GM12878 (cell line): ENCODE data around the gene ARL15. TPM values are rescaled to one million over a fixed set of nuclear protein-coding genes. Genes with fewer than 3 reads are reported as not detected.

Experiments used
- ATAC-seq: fragments of 200-7000 bp; cut with Tn5 transposase; 3 replicates; pipeline ENCODE4 v1.9.1; 2020; ENCODE audit warnings: mild to moderate bottlenecking, moderate library complexity
- BruUV-seq: library from RNA; stranded (reverse); fragments of 400-500 nt; replicated peaks from 2 replicates; lab custom pipeline; 2021; lab: Mats Ljungman, UMichigan
- CTCF ChIA-PET: fragments of 300-600 bp; sonication (Branson Sonifier 250); formaldehyde crosslinking; extraction: SDS; loops from one replicate; lab custom pipeline; 2021; ENCODE audit warnings: inconsistent platforms; lab: Yijun Ruan, JAX
- POLR2A ChIA-PET: fragments of 350-600 bp; formaldehyde crosslinking; extraction: SDS; loops from one replicate; lab custom pipeline; 2021; ENCODE audit warnings: inconsistent platforms; lab: Charles Lee
- RAD21 ChIA-PET: fragments of 300-600 bp; sonication (Branson Sonifier 250); formaldehyde crosslinking; loops from one replicate; lab custom pipeline; 2023; ENCODE audit warnings: antibody characterized with exemption; ENCODE audit not compliant: unreplicated experiment; lab: Charles Lee
- SMC1A ChIA-PET: fragments of 300-600 bp; sonication (Branson Sonifier 250); formaldehyde crosslinking; loops from one replicate; lab custom pipeline; 2023; ENCODE audit not compliant: unreplicated experiment, uncharacterized antibody; lab: Charles Lee
- DNase-seq: peaks from one replicate; pipeline ENCODE4 v3.0.0-alpha.2; 2011; ENCODE audit warnings: low read depth, low spot score
- FAIRE-seq: peaks from 3 replicates; lab custom pipeline; 2011; peaks lifted over from hg19 to GRCh38; lab: Jason Lieb, UNC
- H2AFZ ChIP-seq: 2 replicates; pipeline ENCODE4 v1.6.0; 2011; ENCODE audit warnings: low read depth, low read length, control low read depth; ENCODE audit not compliant: control insufficient read depth
- H3K27ac ChIP-seq: 2 replicates; pipeline ENCODE4 v1.5.1; 2011; ENCODE audit warnings: control low read depth; ENCODE audit not compliant: control insufficient read depth, insufficient read depth
- H3K27me3 ChIP-seq, 2 experiments: replicated peaks in 1 of 2; 2 replicates each; pipeline versions ENCODE4 v1.6.0 to v1.6.1; 2011; ENCODE audit warnings: low read length in 1 of 2; ENCODE audit not compliant: control insufficient read depth in 2 of 2, insufficient read depth in 2 of 2
- H3K36me3 ChIP-seq, 2 experiments: 2 replicates each; pipeline ENCODE4 v1.5.1; 2011; ENCODE audit warnings: low read length in 1 of 2; ENCODE audit not compliant: control insufficient read depth in 2 of 2, insufficient read depth in 2 of 2
- H3K4me1 ChIP-seq: 2 replicates; pipeline ENCODE4 v1.6.1; 2011; ENCODE audit warnings: mild to moderate bottlenecking, low read length, moderate library complexity, mixed read lengths; ENCODE audit not compliant: control insufficient read depth, insufficient read depth
- H3K4me2 ChIP-seq: 2 replicates; pipeline ENCODE4 v1.6.0; 2011; ENCODE audit warnings: control low read depth; ENCODE audit not compliant: control insufficient read depth, insufficient read depth
- H3K4me3 ChIP-seq: fragments of 200-600 bp; sonication (generic); 2 replicates; pipeline ENCODE4 v1.5.1; 2016
- H3K79me2 ChIP-seq: 2 replicates; pipeline ENCODE4 v1.6.0; 2011; ENCODE audit warnings: low read length; ENCODE audit not compliant: control insufficient read depth, insufficient read depth
- H3K9ac ChIP-seq: 2 replicates; pipeline ENCODE4 v1.8.0; 2011; ENCODE audit warnings: low read length, control low read depth, mixed read lengths; ENCODE audit not compliant: control insufficient read depth, insufficient read depth
- H3K9me3 ChIP-seq: replicated peaks from 3 replicates; pipeline ENCODE4 v1.5.1; 2011; ENCODE audit warnings: mild to moderate bottlenecking, low read length; ENCODE audit not compliant: control insufficient read depth, insufficient read depth
- H4K20me1 ChIP-seq: 2 replicates; pipeline ENCODE4 v1.6.0; 2011; ENCODE audit not compliant: control insufficient read depth, insufficient read depth
- CHD1 ChIP-seq: IDR thresholded peaks from 2 replicates; pipeline ENCODE4 v1.6.1; 2012; ENCODE audit warnings: low read depth, low read length, improper control_type of control experiment
- CHD2 ChIP-seq: IDR thresholded peaks from 2 replicates; pipeline ENCODE4 v1.6.1; 2011; ENCODE audit warnings: low read depth, low read length, improper control_type of control experiment, borderline replicate concordance
- FOS ChIP-seq: IDR thresholded peaks from 3 replicates; pipeline ENCODE4 v1.6.1; 2011; ENCODE audit warnings: borderline replicate concordance; ENCODE audit not compliant: insufficient read length; ENCODE audit errors: extremely low read depth
- FOXM1 ChIP-seq: IDR thresholded peaks from 2 replicates; pipeline ENCODE4 v1.6.1; 2012; ENCODE audit warnings: low read depth, mild to moderate bottlenecking, inconsistent platforms, low read length, moderate library complexity
- HDAC6 ChIP-seq: fragments of 200-600 bp; sonication (generic); IDR thresholded peaks from one replicate; pipeline ENCODE4 v1.8.0; 2017; ENCODE audit warnings: antibody characterized with exemption; ENCODE audit not compliant: unreplicated experiment
- KDM1A ChIP-seq: fragments of 200-600 bp; sonication (generic); IDR thresholded peaks from 2 replicates; pipeline ENCODE4 v1.6.1; 2016; ENCODE audit warnings: borderline replicate concordance
- MTA2 ChIP-seq: fragments of 450-650 bp; IDR thresholded peaks from 2 replicates; pipeline ENCODE4 v1.6.1; 2016; ENCODE audit warnings: low read depth, mild to moderate bottlenecking, moderate library complexity
- MYC ChIP-seq: IDR thresholded peaks from 2 replicates; pipeline ENCODE4 v1.6.1; 2011; ENCODE audit warnings: mild to moderate bottlenecking, low read length, moderate library complexity, inconsistent platforms; ENCODE audit not compliant: insufficient read depth, insufficient replicate concordance, insufficient read length, severe bottlenecking
- NR2C2 ChIP-seq: IDR thresholded peaks from 2 replicates; pipeline ENCODE4 v1.6.1; 2011; ENCODE audit warnings: borderline replicate concordance, low read depth; ENCODE audit not compliant: control insufficient read depth, insufficient read length
- POLR2AphosphoS5 ChIP-seq: IDR thresholded peaks from 2 replicates; pipeline ENCODE4 v1.6.1; 2011; ENCODE audit warnings: mild to moderate bottlenecking, low read length, inconsistent platforms
- POU2F2 ChIP-seq: IDR thresholded peaks from 3 replicates; pipeline ENCODE4 v1.6.1; 2011; ENCODE audit warnings: low read depth, mild to moderate bottlenecking, low read length, borderline replicate concordance
- RCOR1 ChIP-seq: conservative IDR thresholded peaks from 2 replicates; pipeline ENCODE4 v1.6.1; 2012; ENCODE audit warnings: low read depth, low read length, improper control_type of control experiment
- RUNX3 ChIP-seq: IDR thresholded peaks from 2 replicates; pipeline ENCODE4 v1.6.1; 2012; ENCODE audit warnings: low read length, inconsistent platforms
- SMAD1 ChIP-seq: fragments of 450-650 bp; IDR thresholded peaks from 2 replicates; pipeline ENCODE4 v1.6.1; 2018; ENCODE audit warnings: mild to moderate bottlenecking, low read depth; ENCODE audit not compliant: partially characterized antibody
- SREBF1 ChIP-seq: IDR thresholded peaks from 2 replicates; pipeline ENCODE4 v1.6.1; 2012; ENCODE audit warnings: mild to moderate bottlenecking, low read length
- SUZ12 ChIP-seq: fragments of 200-600 bp; sonication (generic); IDR thresholded peaks from one replicate; pipeline ENCODE4 v1.6.1; 2018; ENCODE audit warnings: antibody characterized with exemption, mild to moderate bottlenecking; ENCODE audit not compliant: unreplicated experiment
- YY1 ChIP-seq: IDR thresholded peaks from 2 replicates; pipeline ENCODE4 v1.6.1; 2011; ENCODE audit warnings: low read depth, mild to moderate bottlenecking, low read length
- ZNF274 ChIP-seq: IDR thresholded peaks from one replicate; pipeline ENCODE4 v1.8.0; 2011; ENCODE audit not compliant: insufficient read length, insufficient read depth
- WGBS: methylation state at CpG from one replicate; pipeline ENCODE4 v1.1.6; 2016; ENCODE audit warnings: low lambda C conversion rate; ENCODE audit not compliant: insufficient replicate concordance, insufficient coverage; ENCODE audit errors: missing lambda C conversion rate; 5-methylcytosine and 5-hydroxymethylcytosine counted together
- in situ Hi-C: fragments of 300-500 bp; cut with MboI; formaldehyde crosslinking; loops from 9 replicates; pipeline ENCODE4 v1.14.3; 2018; ENCODE audit warnings: mixed read lengths
- intact Hi-C: fragments of 100-400 bp; cut with micrococcal nuclease; formaldehyde crosslinking; loops from one replicate; pipeline ENCODE4 v1.14.2; 2022; ENCODE audit not compliant: unreplicated experiment
- polyA plus RNA-seq, 11 experiments: library from polyadenylated mRNA; depleted of rRNA in 4 of 11; unstranded in 6 of 11; stranded (reverse) in 5 of 11; fragments of >200 nt; fragmentation: Nextera tagmentation in 4 of 11; fragmentation: Illumina TruSeq in 1 of 11; extraction: Ambion mirVana in 4 of 11; extraction: Trizol in 1 of 11; gene quantifications; 1 replicate in 1 of 11; 2 replicates in 10 of 11; pipeline versions ENCODE4 v1.2.1 to v1.2.3, GENCODE V29; 2011 to 2016; ENCODE audit warnings: inconsistent platforms in 2 of 11, missing spikeins in 2 of 11, low read depth in 1 of 11
- total RNA-seq, 4 experiments: library from RNA; depleted of rRNA in 3 of 4; stranded (reverse); fragments of >200 nt in 3 of 4; fragmentation: Illumina TruSeq in 1 of 4; extraction: Trizol in 1 of 4; gene quantifications; 2 replicates each; pipeline versions ENCODE4 v1.2.1 to v1.2.3, GENCODE V29; 2013 to 2021

Gene ARL15
- total and polyA plus RNA-seq, 10 of the 15 experiments (the other 5 are each of a cell fraction or from before 2014, with no cell fraction given), result 3.6 to 11.0 (median 7.7) TPM

- POLR2A ChIA-PET, result interaction anchor here (0.6 kb wide), 1 partner anchor 624 kb away, joined by 3 read pairs; no protein-coding TSS in a partner anchor
- Histone ChIP-seq H3K4me2 (no peak overlapping the region), H3K9me3 (no peaks in the 10 kb centered on the region), H3K27ac (no peak overlapping the region), H4K20me1 (no peaks in the 10 kb centered on the region; the same call in 1 of the 2 replicates), H3K4me1 (no peaks in the 10 kb centered on the region), H3K79me2 (no peaks in the 10 kb centered on the region), H3K27me3 (no peaks in the 10 kb centered on the region), H3K9ac (no peak overlapping the region), H3K4me3 (no peak overlapping the region), H2AFZ (no peak overlapping the region), H3K36me3 (no peaks in the 10 kb centered on the region)
- no peak for TF ChIP-seq SREBF1
- no peak for TF ChIP-seq SMAD1
- no peak for TF ChIP-seq POU2F2
- TF ChIP-seq YY1, result no peak
- TF ChIP-seq KDM1A, result no peak
- TF ChIP-seq RCOR1, result no peak
- TF ChIP-seq NR2C2, result no peak
- no peak for TF ChIP-seq MTA2
- TF ChIP-seq POLR2AphosphoS5, result no peak
- TF ChIP-seq ZNF274, result no peak
- TF ChIP-seq CHD2, result no peak
- TF ChIP-seq HDAC6, result no peak
- TF ChIP-seq FOXM1, result no peak
- TF ChIP-seq CHD1, result no peak
- TF ChIP-seq RUNX3, result no peak
- TF ChIP-seq SUZ12, result no peak
- no peak for TF ChIP-seq FOS
- TF ChIP-seq MYC, result no peak
- 59% methylated on average over 4 of the region's 4 CpGs for WGBS
- ATAC-seq, result no peak
- CTCF ChIA-PET, result interaction anchor here (0.6 to 3.0 kb wide), 5 partner anchors 11 to 950 kb away, joined by 4 to 13 read pairs (median 4); no protein-coding TSS in a partner anchor
- no peak for DNase-seq
- intact Hi-C loops (loop anchor here (10.0 kb wide), 1 partner anchor 1278 kb away; no protein-coding TSS in a partner anchor), in situ Hi-C loops (no loop called here)
- FAIRE-seq, result no peak
- BruUV-seq, result no TSS peak
- RAD21 ChIA-PET, result no interaction called here
- SMC1A ChIA-PET, result interaction anchor here (1.4 kb wide), 1 partner anchor 12 kb away, joined by 5 read pairs; no protein-coding TSS in a partner anchor
These were observed 88.0 kb downstream of the ARL15 start for GRCh38 chr5:54222336-54222735.
